Measurements from ENCODE around the gene CLSTN2. TPM values are rescaled to one million over a fixed set of nuclear protein-coding genes. Genes with fewer than 3 reads are reported as not detected.

The CLSTN2 gene
- total and polyA plus RNA-seq, 2 of the 13 experiments (the other 11 are each of a cell fraction or from before 2014, with no cell fraction given): not detected

- ATAC-seq (no peak), FAIRE-seq (no peak), DNase-seq (ENCODE audit: low spot score) (no peak)
- Histone ChIP-seq H3K4me1 (ENCODE audit: insufficient read depth, low read length) (no peaks in the 10 kb centered on the region), H3K9me3 (ENCODE audit: low read length) (no peaks in the 10 kb centered on the region), H3K9ac (ENCODE audit: insufficient read depth, low read depth, low read length) (no peak overlapping the region), H3K36me3 (replicated peaks in 1 of 2; ENCODE audit: control insufficient read depth in 1 of 2, insufficient read depth in 2 of 2, low read length in 2 of 2) (no peaks in the 10 kb centered on the region), H3K4me2 (ENCODE audit: low read depth, low read length) (no peak overlapping the region), H4K20me1 (ENCODE audit: insufficient read depth, low read length) (no peaks in the 10 kb centered on the region), H2AFZ (ENCODE audit: low read length) (no peak overlapping the region), H3K79me2 (ENCODE audit: insufficient read depth, low read length) (no peaks in the 10 kb centered on the region), H3K27ac (ENCODE audit: extremely low read length, insufficient read depth, low read length) (no peak overlapping the region), H3K4me3 (replicated peaks in 1 of 3; ENCODE audit: insufficient read depth in 1 of 3, low read depth in 2 of 3, low read length in 3 of 3) (no peak overlapping the region), H3K27me3 (ENCODE audit: control insufficient read depth in 1 of 2, insufficient read depth in 2 of 2, low read length in 2 of 2) (no peaks in the 10 kb centered on the region)
- TF ChIP-seq, protein P1, sequence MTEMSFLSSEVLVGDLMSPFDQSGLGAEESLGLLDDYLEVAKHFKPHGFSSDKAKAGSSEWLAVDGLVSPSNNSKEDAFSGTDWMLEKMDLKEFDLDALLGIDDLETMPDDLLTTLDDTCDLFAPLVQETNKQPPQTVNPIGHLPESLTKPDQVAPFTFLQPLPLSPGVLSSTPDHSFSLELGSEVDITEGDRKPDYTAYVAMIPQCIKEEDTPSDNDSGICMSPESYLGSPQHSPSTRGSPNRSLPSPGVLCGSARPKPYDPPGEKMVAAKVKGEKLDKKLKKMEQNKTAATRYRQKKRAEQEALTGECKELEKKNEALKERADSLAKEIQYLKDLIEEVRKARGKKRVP (CRISPR knock-in tag; IDR thresholded peaks at IDR 0.05): no peak
- TF ChIP-seq ZNF543 (CRISPR knock-in tag; IDR thresholded peaks at IDR 0.05): no peak
- TF ChIP-seq GABPA (IDR thresholded peaks at IDR 0.05; ENCODE audit: low read depth, low read length): no peak
- TF ChIP-seq GABPA (CRISPR knock-in tag; IDR thresholded peaks at IDR 0.05; ENCODE audit: low read depth): no peak
- TF ChIP-seq CSRNP2 (CRISPR knock-in tag; conservative IDR thresholded peaks at IDR 0.05; ENCODE audit: low read depth): no peak
- TF ChIP-seq ZSCAN29 (CRISPR knock-in tag; conservative IDR thresholded peaks at IDR 0.05): no peak
- TF ChIP-seq CHD4 (IDR thresholded peaks at IDR 0.05; ENCODE audit: borderline replicate concordance, low read length): no peak
- TF ChIP-seq REL (CRISPR knock-in tag; conservative IDR thresholded peaks at IDR 0.05): no peak
- ChIA-PET CTCF (ENCODE audit: low intra/inter-chr PET ratio, low total read pairs) (no interaction called here), POLR2A (no interaction called here)
- in situ Hi-C loops (cut with HindIII; ENCODE audit: extremely low pct_ligation_motif_present, low pct_unique_long_range_greater_than_20kb): no loop called here
- BruUV-seq (replicated peaks): no TSS peak
- WGBS (ENCODE audit: low lambda C conversion rate): 4% methylated on average over 2 of the region's 2 CpGs
- intact Hi-C loops (cut with micrococcal nuclease; ENCODE audit: unreplicated experiment): no loop called here
Measured at GRCh38 chr3:140163159-140163763, 228.3 kb downstream of the CLSTN2 start.
